Measurements from ENCODE around the gene PERM1. TPM values are rescaled to one million over a fixed set of nuclear protein-coding genes. Genes with fewer than 3 reads are reported as not detected.
A peak's percentile ranks its signal among the peaks of the same experiment; 100 is the strongest.

The PERM1 gene
- total RNA-seq, 1 experiment from 2014 or later, result not detected

GRCh38 chr1:966704-967300, 15.1 kb downstream of the PERM1 start:
- no peaks in the 10 kb centered on the region; the same call in 1 of the 2 replicates for H3K9me3 Mint-ChIP-seq
- peak overlapping the region; percentile 62 for H3K4me3 Mint-ChIP-seq
- POLR2A ChIA-PET, result interaction anchor here (0.7 to 1.2 kb wide), 2 partner anchors 73 to 95 kb away, joined by 3 to 4 read pairs; no protein-coding TSS in a partner anchor
- TF ChIP-seq FOXP1 (CRISPR knock-in tag; IDR thresholded peaks at IDR 0.05; ENCODE audit: borderline replicate concordance), result 0 out of 2 replicates have a peak, but pooled peaks have one; percentile 13
- TF ChIP-seq, protein P1, sequence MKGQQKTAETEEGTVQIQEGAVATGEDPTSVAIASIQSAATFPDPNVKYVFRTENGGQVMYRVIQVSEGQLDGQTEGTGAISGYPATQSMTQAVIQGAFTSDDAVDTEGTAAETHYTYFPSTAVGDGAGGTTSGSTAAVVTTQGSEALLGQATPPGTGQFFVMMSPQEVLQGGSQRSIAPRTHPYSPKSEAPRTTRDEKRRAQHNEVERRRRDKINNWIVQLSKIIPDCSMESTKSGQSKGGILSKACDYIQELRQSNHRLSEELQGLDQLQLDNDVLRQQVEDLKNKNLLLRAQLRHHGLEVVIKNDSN (CRISPR knock-in tag; IDR thresholded peaks at IDR 0.05), result 0 out of 2 replicates have a peak, but pooled peaks have one; percentile 28
- 0 out of 2 replicates have a peak, but pooled peaks have one; percentile 23 for TF ChIP-seq FOXP4 (CRISPR knock-in tag; IDR thresholded peaks at IDR 0.05)
- TF ChIP-seq SP1 (CRISPR knock-in tag; conservative IDR thresholded peaks at IDR 0.05), result peak; percentile 51; the same call in 1 of the 2 replicates
- TF ChIP-seq GABPB1 (CRISPR knock-in tag; IDR thresholded peaks at IDR 0.05), result peak; percentile 55
- no peak for TF ChIP-seq ZNF425 (CRISPR knock-in tag; conservative IDR thresholded peaks at IDR 0.05)
- TF ChIP-seq FOXK1 (CRISPR knock-in tag; IDR thresholded peaks at IDR 0.05), result peak; percentile 58; the same call in 1 of the 2 replicates
- 0 out of 2 replicates have a peak, but pooled peaks have one; percentile 55 for TF ChIP-seq ETV6 (CRISPR knock-in tag; IDR thresholded peaks at IDR 0.05)
- TF ChIP-seq PRRX2 (CRISPR knock-in tag; IDR thresholded peaks at IDR 0.05), result no peak
- TF ChIP-seq, protein P2, sequence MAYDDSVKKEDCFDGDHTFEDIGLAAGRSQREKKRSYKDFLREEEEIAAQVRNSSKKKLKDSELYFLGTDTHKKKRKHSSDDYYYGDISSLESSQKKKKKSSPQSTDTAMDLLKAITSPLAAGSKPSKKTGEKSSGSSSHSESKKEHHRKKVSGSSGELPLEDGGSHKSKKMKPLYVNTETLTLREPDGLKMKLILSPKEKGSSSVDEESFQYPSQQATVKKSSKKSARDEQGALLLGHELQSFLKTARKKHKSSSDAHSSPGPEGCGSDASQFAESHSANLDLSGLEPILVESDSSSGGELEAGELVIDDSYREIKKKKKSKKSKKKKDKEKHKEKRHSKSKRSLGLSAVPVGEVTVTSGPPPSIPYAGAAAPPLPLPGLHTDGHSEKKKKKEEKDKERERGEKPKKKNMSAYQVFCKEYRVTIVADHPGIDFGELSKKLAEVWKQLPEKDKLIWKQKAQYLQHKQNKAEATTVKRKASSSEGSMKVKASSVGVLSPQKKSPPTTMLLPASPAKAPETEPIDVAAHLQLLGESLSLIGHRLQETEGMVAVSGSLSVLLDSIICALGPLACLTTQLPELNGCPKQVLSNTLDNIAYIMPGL (CRISPR knock-in tag; IDR thresholded peaks at IDR 0.05), result peak; percentile 26; the same call in 1 of the 2 replicates
- TF ChIP-seq, protein P3, sequence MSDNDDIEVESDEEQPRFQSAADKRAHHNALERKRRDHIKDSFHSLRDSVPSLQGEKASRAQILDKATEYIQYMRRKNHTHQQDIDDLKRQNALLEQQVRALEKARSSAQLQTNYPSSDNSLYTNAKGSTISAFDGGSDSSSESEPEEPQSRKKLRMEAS (CRISPR knock-in tag; IDR thresholded peaks at IDR 0.05), result peak; percentile 62; the same call in 1 of the 2 replicates
- no peak for TF ChIP-seq ATF1 (CRISPR knock-in tag; IDR thresholded peaks at IDR 0.05)
- H3K27ac Mint-ChIP-seq, result no peak overlapping the region
- 0 out of 2 replicates have a peak, but pooled peaks cover 2% of the 10 kb centered on the region for H3K36me3 Mint-ChIP-seq
- H3K27me3 Mint-ChIP-seq (ENCODE audit: low read depth), result peaks cover 40% of the 10 kb centered on the region
- CTCF ChIA-PET, result interaction anchor here (0.8 to 2.3 kb wide), 14 partner anchors 9 to 325 kb away, joined by 3 to 21 read pairs (median 5); partner anchors contain the start of gene PERM1
- ATAC-seq (peak; percentile 46), DNase-seq (ENCODE audit: low spot score) (peak; percentile 69)
- H3K4me1 Mint-ChIP-seq, result no peaks in the 10 kb centered on the region

- H3K4me3 Mint-ChIP-seq, result peak within 1 kb of the TSS; percentile 62
- ChIA-PET CTCF (interaction anchor here (0.8 to 2.3 kb wide), 12 partner anchors 10 to 325 kb away, joined by 3 to 21 read pairs (median 5); partner anchors contain the start of gene PERM1), POLR2A (interaction anchor here (1.2 kb wide), 1 partner anchor 73 kb away, joined by 4 read pairs; no protein-coding TSS in a partner anchor)
- H3K27me3 Mint-ChIP-seq (ENCODE audit: low read depth), result peaks cover 40% of the 10 kb centered on the region
- 0 out of 2 replicates have a peak, but pooled peaks cover 2% of the 10 kb centered on the region for H3K4me1 Mint-ChIP-seq
- peak; percentile 73 for ATAC-seq
- H3K9me3 Mint-ChIP-seq, result no peaks in the 10 kb centered on the region; the same call in 1 of the 2 replicates
- H3K27ac Mint-ChIP-seq, result no peak within 1 kb of the TSS
- 0 out of 2 replicates have a peak, but pooled peaks cover 2% of the 10 kb centered on the region for H3K36me3 Mint-ChIP-seq
- DNase-seq (ENCODE audit: low spot score), result peak; percentile 50
- TF ChIP-seq NFE2L1 (CRISPR knock-in tag; IDR thresholded peaks at IDR 0.05) (no peak), CBFB (CRISPR knock-in tag; IDR thresholded peaks at IDR 0.05; ENCODE audit: low read depth) (no peak), ZNF671 (CRISPR knock-in tag; IDR thresholded peaks at IDR 0.05) (0 out of 2 replicates have a peak, but pooled peaks have one; percentile 20), TEAD1 (CRISPR knock-in tag; IDR thresholded peaks at IDR 0.05) (no peak), CREM (CRISPR knock-in tag; IDR thresholded peaks at IDR 0.05) (no peak), ESRRA (CRISPR knock-in tag; IDR thresholded peaks at IDR 0.05; ENCODE audit: borderline replicate concordance) (no peak), NFYB (CRISPR knock-in tag; conservative IDR thresholded peaks at IDR 0.05; ENCODE audit: low read depth) (no peak)
- TF ChIP-seq, protein P4, sequence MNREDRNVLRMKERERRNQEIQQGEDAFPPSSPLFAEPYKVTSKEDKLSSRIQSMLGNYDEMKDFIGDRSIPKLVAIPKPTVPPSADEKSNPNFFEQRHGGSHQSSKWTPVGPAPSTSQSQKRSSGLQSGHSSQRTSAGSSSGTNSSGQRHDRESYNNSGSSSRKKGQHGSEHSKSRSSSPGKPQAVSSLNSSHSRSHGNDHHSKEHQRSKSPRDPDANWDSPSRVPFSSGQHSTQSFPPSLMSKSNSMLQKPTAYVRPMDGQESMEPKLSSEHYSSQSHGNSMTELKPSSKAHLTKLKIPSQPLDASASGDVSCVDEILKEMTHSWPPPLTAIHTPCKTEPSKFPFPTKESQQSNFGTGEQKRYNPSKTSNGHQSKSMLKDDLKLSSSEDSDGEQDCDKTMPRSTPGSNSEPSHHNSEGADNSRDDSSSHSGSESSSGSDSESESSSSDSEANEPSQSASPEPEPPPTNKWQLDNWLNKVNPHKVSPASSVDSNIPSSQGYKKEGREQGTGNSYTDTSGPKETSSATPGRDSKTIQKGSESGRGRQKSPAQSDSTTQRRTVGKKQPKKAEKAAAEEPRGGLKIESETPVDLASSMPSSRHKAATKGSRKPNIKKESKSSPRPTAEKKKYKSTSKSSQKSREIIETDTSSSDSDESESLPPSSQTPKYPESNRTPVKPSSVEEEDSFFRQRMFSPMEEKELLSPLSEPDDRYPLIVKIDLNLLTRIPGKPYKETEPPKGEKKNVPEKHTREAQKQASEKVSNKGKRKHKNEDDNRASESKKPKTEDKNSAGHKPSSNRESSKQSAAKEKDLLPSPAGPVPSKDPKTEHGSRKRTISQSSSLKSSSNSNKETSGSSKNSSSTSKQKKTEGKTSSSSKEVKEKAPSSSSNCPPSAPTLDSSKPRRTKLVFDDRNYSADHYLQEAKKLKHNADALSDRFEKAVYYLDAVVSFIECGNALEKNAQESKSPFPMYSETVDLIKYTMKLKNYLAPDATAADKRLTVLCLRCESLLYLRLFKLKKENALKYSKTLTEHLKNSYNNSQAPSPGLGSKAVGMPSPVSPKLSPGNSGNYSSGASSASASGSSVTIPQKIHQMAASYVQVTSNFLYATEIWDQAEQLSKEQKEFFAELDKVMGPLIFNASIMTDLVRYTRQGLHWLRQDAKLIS (CRISPR knock-in tag; IDR thresholded peaks at IDR 0.05; ENCODE audit: borderline replicate concordance), result no peak
- TF ChIP-seq, protein P5, sequence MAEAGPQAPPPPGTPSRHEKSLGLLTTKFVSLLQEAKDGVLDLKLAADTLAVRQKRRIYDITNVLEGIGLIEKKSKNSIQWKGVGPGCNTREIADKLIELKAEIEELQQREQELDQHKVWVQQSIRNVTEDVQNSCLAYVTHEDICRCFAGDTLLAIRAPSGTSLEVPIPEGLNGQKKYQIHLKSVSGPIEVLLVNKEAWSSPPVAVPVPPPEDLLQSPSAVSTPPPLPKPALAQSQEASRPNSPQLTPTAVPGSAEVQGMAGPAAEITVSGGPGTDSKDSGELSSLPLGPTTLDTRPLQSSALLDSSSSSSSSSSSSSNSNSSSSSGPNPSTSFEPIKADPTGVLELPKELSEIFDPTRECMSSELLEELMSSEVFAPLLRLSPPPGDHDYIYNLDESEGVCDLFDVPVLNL (CRISPR knock-in tag; IDR thresholded peaks at IDR 0.05; ENCODE audit: borderline replicate concordance, low read depth), result no peak
Observed at GRCh38 chr1:966135-966703, 15.7 kb downstream of the PERM1 start, which contains the start of gene PLEKHN1. Gene PLEKHN1, plus strand, starts transcription at chr1:966482. Its CDS starts 50 bp downstream, at chr1:966532.

Data from WTC11 (cell line).